Neural cell (in vitro differentiated cells): ENCODE data around the gene FNBP1. TPM values are rescaled to one million over a fixed set of nuclear protein-coding genes. Genes with fewer than 3 reads are reported as not detected.

ENCODE experiments used
- H2AFZ ChIP-seq: fragments of 200-600, 300-800 bp; sonication (generic), shearing (Covaris generic); 2 replicates; pipeline ENCODE4 v1.6.0; 2014; ENCODE audit warnings: low read depth, mild to moderate bottlenecking, antibody characterized with exemption, low read length, moderate library complexity
- H3F3A ChIP-seq: fragments of 200-600 bp; shearing (Covaris generic); 2 replicates; pipeline ENCODE4 v1.6.1; 2016; ENCODE audit warnings: mild to moderate bottlenecking, moderate library complexity, mixed read lengths, antibody characterized with exemption, low read length; ENCODE audit not compliant: insufficient read depth, poor library complexity, severe bottlenecking
- H3K27ac ChIP-seq: fragments of 200-600, 300-800 bp; sonication (generic), shearing (Covaris generic); 2 replicates; pipeline ENCODE4 v1.5.1; 2014; ENCODE audit warnings: mild to moderate bottlenecking, low read length, moderate library complexity
- H3K27me3 ChIP-seq: fragments of 300-800, 200-600 bp; sonication (generic), shearing (Covaris generic); 2 replicates; pipeline ENCODE4 v1.6.0; 2014; ENCODE audit warnings: mild to moderate bottlenecking, low read depth, low read length, moderate library complexity; ENCODE audit not compliant: insufficient read depth
- H3K36me3 ChIP-seq: fragments of 300-800, 200-600 bp; sonication (generic), shearing (Covaris generic); 2 replicates; pipeline ENCODE4 v1.5.1; 2014; ENCODE audit warnings: mild to moderate bottlenecking, antibody characterized with exemption, low read length, moderate library complexity; ENCODE audit not compliant: insufficient read depth
- H3K4me2 ChIP-seq: fragments of 300-800, 200-600 bp; sonication (generic), shearing (Covaris generic); 2 replicates; pipeline ENCODE4 v1.6.0; 2014; ENCODE audit warnings: mild to moderate bottlenecking, low read length
- H3K4me3 ChIP-seq: fragments of 300-800, 200-600 bp; sonication (generic), shearing (Covaris generic); 2 replicates; pipeline ENCODE4 v1.5.1; 2014; ENCODE audit warnings: mild to moderate bottlenecking, low read length, moderate library complexity
- H3K79me2 ChIP-seq: fragments of 200-600 bp; shearing (Covaris generic); replicated peaks from 2 replicates; pipeline ENCODE4 v1.6.0; 2014; ENCODE audit warnings: mild to moderate bottlenecking, low read length, moderate library complexity; ENCODE audit not compliant: insufficient read depth
- H3K9ac ChIP-seq: fragments of 300-800, 200-600 bp; sonication (generic), shearing (Covaris generic); 2 replicates; pipeline ENCODE4 v1.6.1; 2016; ENCODE audit warnings: mild to moderate bottlenecking, low read length, mixed read lengths
- H3K9me2 ChIP-seq: fragments of 200-600 bp; shearing (Covaris generic); 2 replicates; pipeline ENCODE4 v1.6.1; 2016; ENCODE audit warnings: mild to moderate bottlenecking, low read length, mixed read lengths; ENCODE audit not compliant: insufficient read depth
- H3K9me3 ChIP-seq: fragments of 200-600, 300-800 bp; sonication (generic), shearing (Covaris generic); 2 replicates; pipeline ENCODE4 v1.6.1; 2016; ENCODE audit warnings: mild to moderate bottlenecking, mixed run types, low read length, moderate library complexity, mixed read lengths
- H4K20me1 ChIP-seq: fragments of 200-600 bp; shearing (Covaris generic); 2 replicates; pipeline ENCODE4 v1.6.1; 2016; ENCODE audit warnings: mild to moderate bottlenecking, mixed run types; ENCODE audit not compliant: insufficient read depth
- EP300 ChIP-seq: fragments of 450-650 bp; conservative IDR thresholded peaks from 2 replicates; pipeline ENCODE4 v1.6.1; 2014; ENCODE audit warnings: antibody characterized with exemption, mild to moderate bottlenecking, moderate library complexity; ENCODE audit not compliant: poor library complexity, severe bottlenecking
- EZH2 ChIP-seq: fragments of 200-600, 300-800 bp; shearing (Covaris generic), sonication (generic); IDR thresholded peaks from 2 replicates; pipeline ENCODE4 v1.6.1; 2014; ENCODE audit warnings: antibody characterized with exemption, low read length, borderline replicate concordance, mild to moderate bottlenecking; ENCODE audit not compliant: insufficient read depth, poor library complexity, severe bottlenecking
- MXI1 ChIP-seq: fragments of 450-650 bp; conservative IDR thresholded peaks from 2 replicates; pipeline ENCODE4 v1.6.1; 2014; ENCODE audit warnings: antibody characterized with exemption, mild to moderate bottlenecking; ENCODE audit not compliant: poor library complexity, severe bottlenecking
- POLR2AphosphoS5 ChIP-seq: IDR thresholded peaks from 2 replicates; pipeline ENCODE4 v1.6.1; 2012
- RAD21 ChIP-seq: fragments of 450-650 bp; conservative IDR thresholded peaks from 2 replicates; pipeline ENCODE4 v1.6.1; 2014; ENCODE audit warnings: antibody characterized with exemption, mild to moderate bottlenecking, moderate library complexity
- SMC3 ChIP-seq: fragments of 450-650 bp; conservative IDR thresholded peaks from 2 replicates; pipeline ENCODE4 v1.6.1; 2014; ENCODE audit warnings: antibody characterized with exemption, mild to moderate bottlenecking, moderate library complexity; ENCODE audit not compliant: poor library complexity
- TAF1 ChIP-seq: IDR thresholded peaks from 2 replicates; pipeline ENCODE4 v1.6.1; 2012; ENCODE audit warnings: low read depth
- polyA plus RNA-seq: library from polyadenylated mRNA; depleted of rRNA; stranded (reverse); fragments of >200 nt; gene quantifications from 2 replicates; pipeline ENCODE4 v1.2.3, GENCODE V29; 2014
- TF ChIP-seq, protein P1 (sequence below): IDR thresholded peaks from 2 replicates; pipeline ENCODE4 v1.6.1; 2012; ENCODE audit warnings: borderline replicate concordance
- TF ChIP-seq, protein P2 (sequence below): fragments of 450-650 bp; IDR thresholded peaks from 2 replicates; pipeline ENCODE4 v1.5.1; 2014; ENCODE audit warnings: antibody characterized with exemption, mild to moderate bottlenecking, moderate library complexity; ENCODE audit not compliant: poor library complexity, severe bottlenecking

The FNBP1 gene
- polyA plus RNA-seq, 1 donor from 2014 or later, result 16.6 TPM

DNA sequence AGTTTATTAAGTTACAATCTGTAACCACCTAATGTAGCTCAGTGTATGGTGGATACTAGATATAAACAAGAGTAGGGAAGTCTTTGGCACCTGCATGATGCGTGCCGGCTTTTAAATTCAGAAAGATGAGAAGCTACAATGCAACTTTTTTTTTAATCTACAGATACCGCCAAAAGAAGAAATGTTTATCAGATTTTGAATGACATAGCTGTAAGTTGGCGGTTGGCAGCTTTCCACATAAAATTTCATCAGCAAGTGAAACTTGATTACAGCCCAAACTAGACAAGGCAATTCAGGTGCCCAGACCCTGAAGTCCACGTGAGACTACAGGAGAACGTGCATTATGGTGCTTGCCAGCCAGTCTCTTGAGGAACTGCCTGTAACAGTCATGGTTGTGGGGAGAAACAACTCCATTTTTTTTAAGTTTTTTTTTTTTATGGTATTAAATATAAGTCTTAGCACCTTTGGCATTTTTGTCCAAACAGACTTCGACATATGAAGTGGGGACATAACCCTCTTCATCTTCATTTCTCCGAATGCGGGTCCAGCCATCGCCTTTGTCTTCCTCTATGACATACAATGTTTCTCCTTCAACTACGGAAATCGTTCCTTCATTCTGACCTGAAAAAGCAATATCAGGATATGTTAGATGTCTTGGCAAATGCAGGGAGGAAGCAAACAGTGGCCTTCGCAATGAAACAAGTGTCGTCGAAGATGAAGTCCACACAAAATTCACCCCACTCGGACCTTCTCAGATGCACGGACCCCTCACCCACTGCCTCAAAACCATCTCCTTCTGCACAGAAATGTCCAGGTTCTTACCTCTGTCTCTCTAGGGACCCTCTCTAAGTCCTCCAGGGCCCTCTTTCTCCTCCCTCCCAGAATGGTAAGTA, 147.4 kb downstream of the FNBP1 start:
- no peak for TF ChIP-seq MXI1
- TF ChIP-seq EP300, result no peak
- no peak for TF ChIP-seq RAD21
- TF ChIP-seq, protein P1, sequence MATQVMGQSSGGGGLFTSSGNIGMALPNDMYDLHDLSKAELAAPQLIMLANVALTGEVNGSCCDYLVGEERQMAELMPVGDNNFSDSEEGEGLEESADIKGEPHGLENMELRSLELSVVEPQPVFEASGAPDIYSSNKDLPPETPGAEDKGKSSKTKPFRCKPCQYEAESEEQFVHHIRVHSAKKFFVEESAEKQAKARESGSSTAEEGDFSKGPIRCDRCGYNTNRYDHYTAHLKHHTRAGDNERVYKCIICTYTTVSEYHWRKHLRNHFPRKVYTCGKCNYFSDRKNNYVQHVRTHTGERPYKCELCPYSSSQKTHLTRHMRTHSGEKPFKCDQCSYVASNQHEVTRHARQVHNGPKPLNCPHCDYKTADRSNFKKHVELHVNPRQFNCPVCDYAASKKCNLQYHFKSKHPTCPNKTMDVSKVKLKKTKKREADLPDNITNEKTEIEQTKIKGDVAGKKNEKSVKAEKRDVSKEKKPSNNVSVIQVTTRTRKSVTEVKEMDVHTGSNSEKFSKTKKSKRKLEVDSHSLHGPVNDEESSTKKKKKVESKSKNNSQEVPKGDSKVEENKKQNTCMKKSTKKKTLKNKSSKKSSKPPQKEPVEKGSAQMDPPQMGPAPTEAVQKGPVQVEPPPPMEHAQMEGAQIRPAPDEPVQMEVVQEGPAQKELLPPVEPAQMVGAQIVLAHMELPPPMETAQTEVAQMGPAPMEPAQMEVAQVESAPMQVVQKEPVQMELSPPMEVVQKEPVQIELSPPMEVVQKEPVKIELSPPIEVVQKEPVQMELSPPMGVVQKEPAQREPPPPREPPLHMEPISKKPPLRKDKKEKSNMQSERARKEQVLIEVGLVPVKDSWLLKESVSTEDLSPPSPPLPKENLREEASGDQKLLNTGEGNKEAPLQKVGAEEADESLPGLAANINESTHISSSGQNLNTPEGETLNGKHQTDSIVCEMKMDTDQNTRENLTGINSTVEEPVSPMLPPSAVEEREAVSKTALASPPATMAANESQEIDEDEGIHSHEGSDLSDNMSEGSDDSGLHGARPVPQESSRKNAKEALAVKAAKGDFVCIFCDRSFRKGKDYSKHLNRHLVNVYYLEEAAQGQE, result no peak
- TF ChIP-seq EZH2, result no peak
- no peak for TF ChIP-seq SMC3
- TF ChIP-seq POLR2AphosphoS5, result no peak
- no peak for TF ChIP-seq TAF1
- TF ChIP-seq, protein P2, sequence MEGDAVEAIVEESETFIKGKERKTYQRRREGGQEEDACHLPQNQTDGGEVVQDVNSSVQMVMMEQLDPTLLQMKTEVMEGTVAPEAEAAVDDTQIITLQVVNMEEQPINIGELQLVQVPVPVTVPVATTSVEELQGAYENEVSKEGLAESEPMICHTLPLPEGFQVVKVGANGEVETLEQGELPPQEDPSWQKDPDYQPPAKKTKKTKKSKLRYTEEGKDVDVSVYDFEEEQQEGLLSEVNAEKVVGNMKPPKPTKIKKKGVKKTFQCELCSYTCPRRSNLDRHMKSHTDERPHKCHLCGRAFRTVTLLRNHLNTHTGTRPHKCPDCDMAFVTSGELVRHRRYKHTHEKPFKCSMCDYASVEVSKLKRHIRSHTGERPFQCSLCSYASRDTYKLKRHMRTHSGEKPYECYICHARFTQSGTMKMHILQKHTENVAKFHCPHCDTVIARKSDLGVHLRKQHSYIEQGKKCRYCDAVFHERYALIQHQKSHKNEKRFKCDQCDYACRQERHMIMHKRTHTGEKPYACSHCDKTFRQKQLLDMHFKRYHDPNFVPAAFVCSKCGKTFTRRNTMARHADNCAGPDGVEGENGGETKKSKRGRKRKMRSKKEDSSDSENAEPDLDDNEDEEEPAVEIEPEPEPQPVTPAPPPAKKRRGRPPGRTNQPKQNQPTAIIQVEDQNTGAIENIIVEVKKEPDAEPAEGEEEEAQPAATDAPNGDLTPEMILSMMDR, result no peak
- Histone ChIP-seq H3K9ac (no peak overlapping the region), H3K9me2 (no peaks in the 10 kb centered on the region), H3K9me3 (no peaks in the 10 kb centered on the region), H3K27me3 (no peaks in the 10 kb centered on the region), H4K20me1 (no peaks in the 10 kb centered on the region), H3K79me2 (no peaks in the 10 kb centered on the region), H3K4me2 (no peak overlapping the region), H3K27ac (no peak overlapping the region), H3K36me3 (peaks cover 6% of the 10 kb centered on the region), H2AFZ (no peak overlapping the region), H3K4me3 (no peak overlapping the region), H3F3A (no peaks in the 10 kb centered on the region)

DNA sequence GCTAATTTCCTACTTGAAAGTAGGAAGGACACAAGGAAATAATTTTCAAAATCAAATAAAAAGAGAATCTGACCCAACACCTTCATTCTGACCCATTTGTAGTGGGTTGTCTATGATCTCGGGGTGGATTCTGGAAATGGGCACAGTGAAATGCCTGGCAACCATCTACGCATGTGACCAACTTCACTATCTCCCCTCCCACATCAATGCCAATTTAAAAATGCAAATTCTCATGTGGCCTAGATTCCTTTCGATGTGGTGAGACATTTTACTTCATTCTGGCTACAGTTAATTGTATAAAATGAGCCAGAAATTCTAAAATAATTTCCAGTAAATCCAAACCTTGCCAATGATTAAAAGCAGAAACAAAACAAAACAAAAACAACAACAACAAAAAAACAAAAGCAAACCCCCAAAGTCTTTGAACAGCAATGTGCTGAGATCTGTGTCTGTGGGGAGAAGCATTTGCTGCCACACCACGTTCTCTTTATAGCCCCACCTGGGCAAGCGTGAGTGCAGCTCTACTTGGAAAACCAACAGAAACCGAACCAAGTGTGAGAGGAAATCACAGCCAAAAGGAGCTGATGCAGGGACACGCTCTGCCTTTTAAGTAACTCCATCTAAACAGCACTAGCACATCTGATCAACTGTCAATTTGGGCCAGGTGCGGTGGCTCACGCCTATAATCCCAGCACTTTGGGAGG, 148.7 kb downstream of the FNBP1 start:
- H3K9ac ChIP-seq, result no peak overlapping the region
- H3K9me3 ChIP-seq, result no peaks in the 10 kb centered on the region
- no peak overlapping the region for H2AFZ ChIP-seq
- no peak overlapping the region for H3K27ac ChIP-seq
- no peaks in the 10 kb centered on the region for H3K9me2 ChIP-seq
- H3K4me2 ChIP-seq, result no peak overlapping the region
- H3K36me3 ChIP-seq, result peaks cover 6% of the 10 kb centered on the region
- H3K4me3 ChIP-seq, result no peak overlapping the region
- no peak for TF ChIP-seq MXI1
- TF ChIP-seq RAD21, result no peak
- TF ChIP-seq SMC3, result no peak
- TF ChIP-seq TAF1, result no peak
- TF ChIP-seq EZH2, result no peak
- no peak for TF ChIP-seq EP300
- TF ChIP-seq, protein P1, result no peak
- TF ChIP-seq POLR2AphosphoS5, result no peak
- TF ChIP-seq, protein P2, result no peak
- H4K20me1 ChIP-seq, result no peaks in the 10 kb centered on the region
- H3F3A ChIP-seq, result no peaks in the 10 kb centered on the region
- no peaks in the 10 kb centered on the region for H3K79me2 ChIP-seq
- no peaks in the 10 kb centered on the region for H3K27me3 ChIP-seq
